Calu3 (cell line): ENCODE measurements around the gene SLC25A33. TPM values are rescaled to one million over a fixed set of nuclear protein-coding genes. Genes with fewer than 3 reads are reported as not detected.
A peak's percentile ranks its signal among the peaks of the same experiment; 100 is the strongest.

ENCODE experiments used
- BruUV-seq: library from RNA; stranded (reverse); fragments of 400-500 nt; replicated peaks from 2 replicates; lab custom pipeline; 2021; lab: Mats Ljungman, UMichigan
- CTCF ChIA-PET: fragments of 300-600 bp; sonication (Branson Sonifier 250); formaldehyde crosslinking; loops from one replicate; lab custom pipeline; 2022; ENCODE audit warnings: antibody characterized with exemption; lab: Charles Lee
- DNase-seq: peaks from one replicate; pipeline ENCODE4 v3.0.0; 2022
- H3K27ac Mint-ChIP-seq: one replicate; pipeline ENCODE4 v1.8.0; 2022; ENCODE audit warnings: mixed read lengths; ENCODE audit not compliant: unreplicated experiment
- H3K27me3 Mint-ChIP-seq: one replicate; pipeline ENCODE4 v1.8.0; 2022; ENCODE audit warnings: mixed read lengths; ENCODE audit not compliant: unreplicated experiment
- H3K36me3 Mint-ChIP-seq: one replicate; pipeline ENCODE4 v1.8.0; 2022; ENCODE audit warnings: mild to moderate bottlenecking, moderate library complexity, mixed read lengths; ENCODE audit not compliant: insufficient read depth, unreplicated experiment
- H3K4me1 Mint-ChIP-seq: one replicate; pipeline ENCODE4 v1.8.0; 2022; ENCODE audit warnings: mild to moderate bottlenecking, low read depth, mixed read lengths; ENCODE audit not compliant: unreplicated experiment
- H3K4me3 Mint-ChIP-seq: one replicate; pipeline ENCODE4 v1.8.0; 2022; ENCODE audit warnings: mild to moderate bottlenecking, low read depth, moderate library complexity, mixed read lengths; ENCODE audit not compliant: unreplicated experiment
- H3K9me3 Mint-ChIP-seq: one replicate; pipeline ENCODE4 v1.8.0; 2022; ENCODE audit warnings: low read depth, mixed read lengths; ENCODE audit not compliant: unreplicated experiment
- intact Hi-C: fragments of 100-400 bp; cut with micrococcal nuclease; formaldehyde crosslinking; loops from one replicate; pipeline ENCODE4 v1.10.0; 2022; ENCODE audit not compliant: unreplicated experiment
- total RNA-seq: library from RNA; stranded (reverse); gene quantifications from 2 replicates; pipeline ENCODE4 v1.2.3, GENCODE V29; 2022
- TF ChIP-seq, protein P1 (sequence below): fragments of 200-600 bp; IDR thresholded peaks from one replicate; pipeline ENCODE4 v1.8.0; 2022; ENCODE audit warnings: antibody characterized with exemption; ENCODE audit not compliant: unreplicated experiment

SLC25A33 gene
- total RNA-seq, 1 experiment from 2014 or later: 5.2 TPM

DNA sequence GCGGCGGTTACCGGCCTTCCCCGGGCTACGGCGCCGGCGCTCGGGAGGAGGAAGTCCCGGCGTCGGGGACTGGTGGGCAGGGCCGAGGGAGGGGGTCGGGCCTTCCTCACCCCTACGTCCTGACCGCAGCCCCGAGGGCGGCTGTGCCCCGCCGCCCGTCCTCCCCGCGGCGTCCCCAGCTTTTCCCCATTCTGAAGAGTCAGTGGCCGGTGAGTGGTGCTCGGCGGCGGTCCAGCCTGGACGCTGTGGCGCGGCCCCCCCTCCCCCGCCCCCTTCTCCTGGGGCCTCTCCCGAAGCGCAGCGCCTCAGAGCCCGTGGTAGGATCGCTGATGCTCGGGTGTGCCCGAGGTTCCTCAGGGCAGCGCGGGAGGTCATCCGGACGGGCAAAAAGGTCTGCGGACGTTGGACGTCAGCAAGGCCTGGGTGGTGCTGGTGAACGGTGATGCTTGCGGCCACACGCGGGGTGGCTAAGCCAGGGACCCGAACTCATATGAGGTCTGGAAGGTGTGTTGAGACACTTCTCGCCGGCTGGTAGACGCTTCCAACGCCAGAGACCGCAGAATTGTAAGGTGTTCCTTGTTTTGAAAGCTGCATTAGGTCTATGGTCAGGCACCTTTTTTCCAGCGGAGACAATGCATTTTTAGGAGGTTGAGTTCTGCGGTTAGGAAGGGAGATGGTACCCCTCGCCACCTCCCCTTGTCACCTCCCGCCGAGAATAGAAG lies 725 bp downstream of the SLC25A33 start:
- Mint-ChIP-seq H3K4me3 (peak overlapping the region; percentile 82), H3K4me1 (peaks cover 21% of the 10 kb centered on the region), H3K36me3 (peaks cover 23% of the 10 kb centered on the region), H3K9me3 (no peaks in the 10 kb centered on the region), H3K27ac (peak overlapping the region; percentile 63), H3K27me3 (no peaks in the 10 kb centered on the region)
- no TSS peak for BruUV-seq
- intact Hi-C loops: no loop called here
- TF ChIP-seq, protein P1, sequence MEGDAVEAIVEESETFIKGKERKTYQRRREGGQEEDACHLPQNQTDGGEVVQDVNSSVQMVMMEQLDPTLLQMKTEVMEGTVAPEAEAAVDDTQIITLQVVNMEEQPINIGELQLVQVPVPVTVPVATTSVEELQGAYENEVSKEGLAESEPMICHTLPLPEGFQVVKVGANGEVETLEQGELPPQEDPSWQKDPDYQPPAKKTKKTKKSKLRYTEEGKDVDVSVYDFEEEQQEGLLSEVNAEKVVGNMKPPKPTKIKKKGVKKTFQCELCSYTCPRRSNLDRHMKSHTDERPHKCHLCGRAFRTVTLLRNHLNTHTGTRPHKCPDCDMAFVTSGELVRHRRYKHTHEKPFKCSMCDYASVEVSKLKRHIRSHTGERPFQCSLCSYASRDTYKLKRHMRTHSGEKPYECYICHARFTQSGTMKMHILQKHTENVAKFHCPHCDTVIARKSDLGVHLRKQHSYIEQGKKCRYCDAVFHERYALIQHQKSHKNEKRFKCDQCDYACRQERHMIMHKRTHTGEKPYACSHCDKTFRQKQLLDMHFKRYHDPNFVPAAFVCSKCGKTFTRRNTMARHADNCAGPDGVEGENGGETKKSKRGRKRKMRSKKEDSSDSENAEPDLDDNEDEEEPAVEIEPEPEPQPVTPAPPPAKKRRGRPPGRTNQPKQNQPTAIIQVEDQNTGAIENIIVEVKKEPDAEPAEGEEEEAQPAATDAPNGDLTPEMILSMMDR: no peak
- DNase-seq: peak; percentile 34
- CTCF ChIA-PET: interaction anchor here (0.6 kb wide), 1 partner anchor 52 kb away, joined by 4 read pairs; no protein-coding TSS in a partner anchor

DNA sequence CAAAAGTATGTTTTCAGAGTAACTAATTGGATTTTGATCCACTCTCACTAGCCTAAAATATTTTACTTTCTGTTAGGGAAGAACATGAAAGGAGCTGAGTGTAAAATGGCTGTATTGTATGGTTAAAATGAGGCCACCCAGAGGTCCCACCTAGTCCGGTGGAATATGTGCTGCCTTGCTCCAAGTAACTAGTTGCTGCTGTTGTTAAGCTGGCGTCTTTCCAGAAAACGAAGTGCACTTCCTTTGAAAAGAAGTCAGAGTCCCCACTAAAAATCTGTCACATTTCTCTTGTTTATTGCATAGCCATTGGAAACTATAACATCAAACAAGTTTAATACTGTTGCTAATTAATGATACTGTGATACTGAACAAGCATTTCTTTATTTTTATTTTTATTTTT lies 3.2 kb downstream of the SLC25A33 start:
- no peak overlapping the region for H3K27ac Mint-ChIP-seq
- peak overlapping the region; percentile 32 for H3K4me3 Mint-ChIP-seq
- CTCF ChIA-PET: no interaction called here
- DNase-seq: no peak
- H3K27me3 Mint-ChIP-seq: no peaks in the 10 kb centered on the region
- no TSS peak for BruUV-seq
- TF ChIP-seq, protein P1: no peak
- peaks cover 20% of the 10 kb centered on the region for H3K4me1 Mint-ChIP-seq
- intact Hi-C loops: no loop called here
- H3K36me3 Mint-ChIP-seq: peaks cover 23% of the 10 kb centered on the region
- H3K9me3 Mint-ChIP-seq: no peaks in the 10 kb centered on the region

DNA sequence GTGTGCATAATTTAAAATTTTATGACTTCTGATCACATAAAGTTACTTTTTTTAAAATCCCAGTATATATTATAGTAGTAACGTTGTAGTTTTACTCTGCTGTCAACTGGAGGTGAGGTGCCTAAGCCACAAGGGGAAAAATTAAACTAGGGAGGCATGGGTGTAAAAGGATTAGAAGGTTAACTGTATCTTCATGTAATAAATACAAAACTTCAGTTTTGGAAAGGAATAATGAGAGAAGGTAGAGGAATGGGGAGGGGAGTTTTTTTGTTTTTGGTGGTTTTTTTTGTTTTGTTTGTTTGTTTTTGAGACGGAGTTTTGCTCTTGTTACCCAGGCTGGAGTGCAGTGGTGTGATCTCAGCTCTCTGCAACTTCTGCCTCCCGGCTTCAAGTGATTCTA lies 5.7 kb downstream of the SLC25A33 start:
- intact Hi-C loops: no loop called here
- BruUV-seq: no TSS peak
- Mint-ChIP-seq H3K4me1 (peaks cover 15% of the 10 kb centered on the region), H3K27ac (no peak overlapping the region), H3K36me3 (peaks cover 21% of the 10 kb centered on the region), H3K9me3 (no peaks in the 10 kb centered on the region), H3K4me3 (no peak overlapping the region), H3K27me3 (no peaks in the 10 kb centered on the region)
- CTCF ChIA-PET: no interaction called here
- DNase-seq: no peak
- TF ChIP-seq, protein P1: no peak

DNA sequence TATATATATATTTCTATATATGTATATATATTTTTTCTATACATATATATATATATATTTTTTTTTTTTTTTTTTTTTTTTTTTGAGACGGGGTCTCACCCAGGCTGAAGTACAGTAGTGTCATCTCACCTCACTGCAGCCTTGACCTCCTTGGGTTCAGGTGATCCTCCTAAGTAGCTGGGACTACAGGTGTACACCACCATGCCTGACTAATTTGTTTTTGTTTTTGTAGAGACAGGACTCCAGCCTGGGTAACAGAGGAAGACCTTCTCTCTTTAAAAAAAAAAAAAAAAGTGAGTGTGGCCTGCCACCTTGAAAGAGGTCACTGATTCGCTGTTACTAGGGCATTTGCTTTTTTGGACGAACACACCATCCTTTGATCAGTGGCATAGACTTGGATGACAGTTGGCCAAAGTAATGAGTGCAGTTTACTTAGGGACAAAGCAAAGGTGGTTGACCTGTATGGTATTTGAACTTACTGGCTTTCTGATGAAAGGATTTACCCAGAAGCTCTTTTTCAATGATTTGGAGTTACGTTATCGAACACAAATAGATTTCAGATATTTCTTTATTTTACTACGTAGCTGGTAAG lies 10.8 kb downstream of the SLC25A33 start:
- no TSS peak for BruUV-seq
- Mint-ChIP-seq H3K4me3 (no peak overlapping the region), H3K27me3 (no peaks in the 10 kb centered on the region), H3K27ac (no peak overlapping the region), H3K36me3 (peaks cover 13% of the 10 kb centered on the region), H3K9me3 (no peaks in the 10 kb centered on the region), H3K4me1 (peaks cover 15% of the 10 kb centered on the region)
- intact Hi-C loops: no loop called here
- TF ChIP-seq, protein P1: no peak
- DNase-seq: no peak
- CTCF ChIA-PET: no interaction called here
